Osteoblast (primary cell): ENCODE measurements around the gene MAP2K1. TPM values are rescaled to one million over a fixed set of nuclear protein-coding genes. Genes with fewer than 3 reads are reported as not detected.
"Not testable (repeated sequence)": the region's sequence is repeated elsewhere in the genome, so short reads cannot be mapped to it uniquely, and the experiment has no call there.

ENCODE experiments used
- DNase-seq: peaks from one replicate; pipeline ENCODE4 v3.0.0; 2011; ENCODE audit warnings: low spot score, mixed read lengths; ENCODE audit not compliant: insufficient read length; ENCODE audit errors: missing footprints
- H2AFZ ChIP-seq: 2 replicates; pipeline ENCODE4 v1.6.0; 2011; ENCODE audit warnings: mild to moderate bottlenecking, low read length
- H3K27ac ChIP-seq: 2 replicates; pipeline ENCODE4 v1.5.1; 2011; ENCODE audit warnings: mild to moderate bottlenecking, low read depth, low read length, moderate library complexity
- H3K27me3 ChIP-seq: 2 replicates; pipeline ENCODE4 v1.6.0; 2012; ENCODE audit warnings: mild to moderate bottlenecking, control low read depth, inconsistent platforms, low read length, moderate library complexity; ENCODE audit not compliant: insufficient read depth
- H3K36me3 ChIP-seq: 2 replicates; pipeline ENCODE4 v1.5.1; 2011; ENCODE audit warnings: mild to moderate bottlenecking, low read length, control low read depth, moderate library complexity; ENCODE audit not compliant: insufficient read depth
- H3K4me1 ChIP-seq: 2 replicates; pipeline ENCODE4 v1.5.1; 2011; ENCODE audit warnings: mild to moderate bottlenecking, low read length, control low read depth, moderate library complexity; ENCODE audit not compliant: insufficient read depth
- H3K4me2 ChIP-seq: 2 replicates; pipeline ENCODE4 v1.6.0; 2011; ENCODE audit warnings: mild to moderate bottlenecking, low read length; ENCODE audit not compliant: insufficient read depth
- H3K4me3 ChIP-seq: fragments of 200-600 bp; sonication (generic); 3 replicates; pipeline ENCODE4 v1.5.1; 2012; ENCODE audit warnings: mild to moderate bottlenecking, low read length, inconsistent platforms; ENCODE audit not compliant: insufficient read depth
- H3K79me2 ChIP-seq: 2 replicates; pipeline ENCODE4 v1.6.0; 2012; ENCODE audit warnings: mild to moderate bottlenecking, low read length, control low read depth, inconsistent platforms; ENCODE audit not compliant: insufficient read depth
- H3K9me3 ChIP-seq: 2 replicates; pipeline ENCODE4 v1.5.1; 2011; ENCODE audit warnings: low read depth, low read length, control low read depth
- H4K20me1 ChIP-seq: 2 replicates; pipeline ENCODE4 v1.6.0; 2012; ENCODE audit warnings: mild to moderate bottlenecking, low read length, control low read depth; ENCODE audit not compliant: insufficient read depth
- total RNA-seq: library from RNA; depleted of rRNA; stranded (reverse); fragments of >200 nt; gene quantifications from 2 replicates; pipeline ENCODE4 v1.2.3, GENCODE V29; 2012
- TF ChIP-seq, protein P1 (sequence below): IDR thresholded peaks from 2 replicates; pipeline ENCODE4 v1.5.1; 2011; ENCODE audit warnings: mild to moderate bottlenecking, low read depth, low read length, moderate library complexity; ENCODE audit errors: extremely low read depth

MAP2K1 gene
- total RNA-seq, 1 donor: 19.2 TPM

DNA sequence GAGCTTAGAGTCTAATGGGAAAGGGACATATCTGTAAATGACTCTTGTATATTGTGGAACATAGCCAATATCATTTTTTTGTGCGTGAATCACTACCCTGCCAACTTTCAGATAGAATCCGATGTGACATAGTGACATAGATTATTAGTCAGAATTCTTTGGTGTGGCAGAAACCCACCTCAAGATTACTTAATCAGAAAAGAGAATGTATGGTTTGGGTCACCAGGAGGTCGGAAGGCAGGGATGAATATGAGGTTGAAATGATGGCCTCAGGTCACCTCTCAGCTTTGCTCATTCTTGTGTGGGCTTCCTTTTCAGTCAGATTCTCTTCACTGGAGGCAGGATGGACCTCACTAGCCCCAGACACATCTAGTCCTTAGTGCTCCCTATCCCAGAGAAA lies 69.5 kb downstream of the MAP2K1 start:
- Histone ChIP-seq H3K36me3 (peaks cover 6% of the 10 kb centered on the region), H3K9me3 (no peaks in the 10 kb centered on the region), H3K4me1 (peaks cover 10% of the 10 kb centered on the region), H3K27ac (no peak overlapping the region), H3K4me2 (no peak overlapping the region), H3K27me3 (no peaks in the 10 kb centered on the region), H3K4me3 (no peak overlapping the region), H2AFZ (no peak overlapping the region), H3K79me2 (no peaks in the 10 kb centered on the region), H4K20me1 (peaks cover 10% of the 10 kb centered on the region)
- TF ChIP-seq, protein P1, sequence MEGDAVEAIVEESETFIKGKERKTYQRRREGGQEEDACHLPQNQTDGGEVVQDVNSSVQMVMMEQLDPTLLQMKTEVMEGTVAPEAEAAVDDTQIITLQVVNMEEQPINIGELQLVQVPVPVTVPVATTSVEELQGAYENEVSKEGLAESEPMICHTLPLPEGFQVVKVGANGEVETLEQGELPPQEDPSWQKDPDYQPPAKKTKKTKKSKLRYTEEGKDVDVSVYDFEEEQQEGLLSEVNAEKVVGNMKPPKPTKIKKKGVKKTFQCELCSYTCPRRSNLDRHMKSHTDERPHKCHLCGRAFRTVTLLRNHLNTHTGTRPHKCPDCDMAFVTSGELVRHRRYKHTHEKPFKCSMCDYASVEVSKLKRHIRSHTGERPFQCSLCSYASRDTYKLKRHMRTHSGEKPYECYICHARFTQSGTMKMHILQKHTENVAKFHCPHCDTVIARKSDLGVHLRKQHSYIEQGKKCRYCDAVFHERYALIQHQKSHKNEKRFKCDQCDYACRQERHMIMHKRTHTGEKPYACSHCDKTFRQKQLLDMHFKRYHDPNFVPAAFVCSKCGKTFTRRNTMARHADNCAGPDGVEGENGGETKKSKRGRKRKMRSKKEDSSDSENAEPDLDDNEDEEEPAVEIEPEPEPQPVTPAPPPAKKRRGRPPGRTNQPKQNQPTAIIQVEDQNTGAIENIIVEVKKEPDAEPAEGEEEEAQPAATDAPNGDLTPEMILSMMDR: no peak
- DNase-seq: no peak

DNA sequence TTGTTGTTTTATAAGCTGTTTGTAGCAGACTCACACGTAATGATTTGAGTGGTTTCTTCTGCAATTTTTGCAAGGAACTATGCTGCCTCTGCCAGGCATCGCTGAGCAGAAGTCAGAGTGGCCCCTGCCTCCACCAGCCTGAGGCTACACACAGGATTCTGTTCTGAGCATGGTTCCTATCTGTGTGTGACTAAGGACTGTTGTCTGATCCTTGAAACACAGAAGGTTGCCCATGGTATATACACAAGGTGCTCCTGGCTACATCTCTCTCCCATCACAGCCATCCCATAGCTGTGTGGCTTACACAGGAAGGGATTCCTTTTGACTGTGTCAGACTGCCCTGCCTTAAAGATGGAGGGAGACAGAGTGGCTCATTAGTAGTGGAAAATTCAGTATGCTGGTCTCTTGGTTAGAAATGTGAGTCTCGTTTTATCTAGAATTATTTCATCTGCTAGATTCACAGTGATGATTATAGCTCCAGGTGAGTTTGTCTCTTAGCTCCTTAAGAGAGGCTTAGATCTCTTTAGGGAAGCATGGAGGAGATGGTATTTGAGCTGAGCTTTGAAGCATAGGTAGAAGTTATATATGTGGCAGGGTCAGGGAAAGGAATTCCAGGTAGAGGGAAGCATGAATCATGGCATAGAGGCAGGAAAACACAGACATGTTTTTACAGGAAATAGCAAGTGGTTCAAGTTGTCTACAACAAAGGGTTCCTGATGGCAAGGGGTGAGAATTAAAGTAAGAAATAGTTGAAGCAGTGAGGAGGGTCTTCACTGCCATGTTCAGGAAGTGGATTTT lies 73.3 kb downstream of the MAP2K1 start:
- H3K4me1 ChIP-seq: peaks cover 10% of the 10 kb centered on the region
- H3K27me3 ChIP-seq: no peaks in the 10 kb centered on the region
- TF ChIP-seq, protein P1: no peak
- no peaks in the 10 kb centered on the region for H3K79me2 ChIP-seq
- H2AFZ ChIP-seq: no peak overlapping the region
- H4K20me1 ChIP-seq: peaks cover 10% of the 10 kb centered on the region
- DNase-seq: peak; percentile 45
- no peak overlapping the region for H3K27ac ChIP-seq
- peaks cover 10% of the 10 kb centered on the region for H3K36me3 ChIP-seq
- H3K4me3 ChIP-seq: no peak overlapping the region
- no peak overlapping the region for H3K4me2 ChIP-seq
- H3K9me3 ChIP-seq: no peaks in the 10 kb centered on the region

DNA sequence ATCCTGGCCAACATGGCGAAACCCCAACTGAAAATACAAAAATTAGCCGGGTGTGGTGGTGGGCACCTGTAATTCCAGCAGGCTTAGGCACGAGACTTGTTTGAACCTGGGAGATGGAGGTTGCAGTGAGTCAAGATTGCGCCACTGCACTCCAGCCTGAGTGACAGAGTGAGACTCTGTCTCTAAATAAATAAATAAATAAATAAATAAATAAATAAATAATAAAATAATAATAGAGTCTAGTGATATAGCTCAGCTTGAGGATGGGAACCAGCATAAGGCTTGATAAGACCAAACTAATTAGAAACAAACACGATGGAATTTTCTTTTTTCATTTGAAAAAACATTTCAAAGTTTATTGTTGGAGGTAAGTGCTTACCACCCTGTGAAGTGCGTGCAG lies 74.6 kb downstream of the MAP2K1 start:
- not testable (repeated sequence) for H3K9me3 ChIP-seq, H3K27me3 ChIP-seq, H3K4me2 ChIP-seq, H3K27ac ChIP-seq, H3K4me3 ChIP-seq, H3K4me1 ChIP-seq, H3K79me2 ChIP-seq, H4K20me1 ChIP-seq, H2AFZ ChIP-seq, DNase-seq
- H3K36me3 ChIP-seq: peaks cover 10% of the 10 kb centered on the region

DNA sequence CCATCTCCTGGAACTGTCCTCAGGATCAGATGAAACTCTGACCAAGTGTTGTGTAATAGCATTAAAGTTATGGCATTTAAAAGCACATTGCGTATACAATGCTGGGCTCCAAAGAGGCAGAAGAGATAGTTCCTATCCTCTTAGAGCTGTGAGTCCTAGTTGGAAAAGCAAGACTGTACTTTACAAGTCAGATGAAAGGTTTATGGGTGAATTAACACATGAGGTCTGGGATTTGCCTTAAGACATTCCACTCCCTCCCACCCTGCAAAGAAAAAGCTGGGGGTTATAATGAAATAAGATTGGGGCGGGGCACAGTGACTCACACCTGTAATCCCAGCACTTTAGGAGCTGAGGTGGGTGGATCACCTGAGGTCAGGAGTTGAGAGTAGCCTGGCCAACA lies 75.2 kb downstream of the MAP2K1 start:
- Histone ChIP-seq H3K9me3 (no peaks in the 10 kb centered on the region), H3K27ac (no peak overlapping the region), H3K36me3 (peaks cover 10% of the 10 kb centered on the region), H3K27me3 (no peaks in the 10 kb centered on the region), H3K4me1 (peaks cover 4% of the 10 kb centered on the region), H2AFZ (no peak overlapping the region), H3K4me2 (no peak overlapping the region), H4K20me1 (peaks cover 4% of the 10 kb centered on the region), H3K4me3 (no peak overlapping the region), H3K79me2 (no peaks in the 10 kb centered on the region)
- TF ChIP-seq, protein P1: no peak
- peak; percentile 26 for DNase-seq
